Fibroblast of lung (primary cell): ENCODE data around the gene GGT6. TPM values are rescaled to one million over a fixed set of nuclear protein-coding genes. Genes with fewer than 3 reads are reported as not detected.

Experiments
- DNase-seq, 2 donors: peaks; one replicate each; pipeline versions ENCODE4 v3.0.0 to v3.0.0-alpha.2; 2010; ENCODE audit warnings: low read depth in 2 of 2
- H2AFZ ChIP-seq: 2 replicates; pipeline ENCODE4 v1.5.1; 2012; ENCODE audit warnings: low read length, control low read depth, inconsistent platforms
- H3K27ac ChIP-seq: 2 replicates; pipeline ENCODE4 v1.5.1; 2011; ENCODE audit warnings: low read length, control low read depth; ENCODE audit not compliant: insufficient read depth
- H3K27me3 ChIP-seq: 2 replicates; pipeline ENCODE4 v1.5.1; 2011; ENCODE audit warnings: mild to moderate bottlenecking, low read length; ENCODE audit not compliant: control insufficient read depth, insufficient read depth
- H3K36me3 ChIP-seq: 2 replicates; pipeline ENCODE4 v1.5.1; 2011; ENCODE audit warnings: low read length; ENCODE audit not compliant: control insufficient read depth, insufficient read depth
- H3K4me1 ChIP-seq: 2 replicates; pipeline ENCODE4 v1.5.1; 2011; ENCODE audit warnings: low read length; ENCODE audit not compliant: control insufficient read depth, insufficient read depth; ENCODE audit errors: extremely low read depth
- H3K4me2 ChIP-seq: 2 replicates; pipeline ENCODE4 v1.5.1; 2011; ENCODE audit warnings: low read length, control low read depth; ENCODE audit not compliant: insufficient read depth; ENCODE audit errors: extremely low read depth
- H3K4me3 ChIP-seq, 4 experiments: fragments of 200-600 bp in 1 of 4; sonication (generic) in 1 of 4; replicated peaks in 1 of 4; 2 replicates each; pipeline ENCODE4 v1.5.1; 2011 to 2016; ENCODE audit warnings: low read length in 4 of 4, low read depth in 3 of 4, mild to moderate bottlenecking in 3 of 4, control low read depth in 2 of 4, inconsistent platforms in 1 of 4, mixed read lengths in 1 of 4; ENCODE audit not compliant: insufficient read depth in 1 of 4; ENCODE audit errors: control extremely low read depth in 1 of 4
- H3K79me2 ChIP-seq: 2 replicates; pipeline ENCODE4 v1.5.1; 2012; ENCODE audit warnings: mild to moderate bottlenecking, low read length, inconsistent platforms; ENCODE audit not compliant: control insufficient read depth, insufficient read depth
- H3K9ac ChIP-seq: 2 replicates; pipeline ENCODE4 v1.5.1; 2011; ENCODE audit warnings: mild to moderate bottlenecking, low read length, control low read depth; ENCODE audit not compliant: insufficient read depth
- H3K9me3 ChIP-seq: 2 replicates; pipeline ENCODE4 v1.5.1; 2012; ENCODE audit warnings: low read depth, low read length; ENCODE audit not compliant: control insufficient read depth, insufficient read depth
- H4K20me1 ChIP-seq: 2 replicates; pipeline ENCODE4 v1.5.1; 2011; ENCODE audit warnings: low read length; ENCODE audit not compliant: control insufficient read depth, insufficient read depth; ENCODE audit errors: extremely low read depth
- EZH2 ChIP-seq: IDR thresholded peaks from 2 replicates; pipeline ENCODE4 v1.5.1; 2012; ENCODE audit warnings: low read length, control low read depth, mild to moderate bottlenecking; ENCODE audit errors: missing control alignments
- polyA plus RNA-seq, 2 donors: library from polyadenylated mRNA; depleted of rRNA in 1 of 2; stranded (reverse) in 1 of 2; unstranded in 1 of 2; fragments of >200 nt; gene quantifications; 2 replicates each; pipeline ENCODE4 v1.2.1, GENCODE V29; 2011 to 2012; ENCODE audit warnings: missing spikeins in 1 of 2
- total RNA-seq: library from RNA; depleted of rRNA; stranded (reverse); fragments of >200 nt; gene quantifications from 2 replicates; pipeline ENCODE4 v1.2.1, GENCODE V29; 2014
- TF ChIP-seq, protein P1 (sequence below), 2 donors: IDR thresholded peaks in 1 of 2; conservative IDR thresholded peaks in 1 of 2; 1 replicate in 1 of 2; 2 replicates in 1 of 2; pipeline ENCODE4 v1.5.1; 2011 to 2012; ENCODE audit warnings: low read length in 2 of 2, control low read depth in 1 of 2, inconsistent platforms in 1 of 2, low read depth in 1 of 2, mild to moderate bottlenecking in 1 of 2

GGT6 gene
- total and polyA plus RNA-seq, 2 donors (not counting 1 experiment from before 2014, with no cell fraction given), result not detected

DNA sequence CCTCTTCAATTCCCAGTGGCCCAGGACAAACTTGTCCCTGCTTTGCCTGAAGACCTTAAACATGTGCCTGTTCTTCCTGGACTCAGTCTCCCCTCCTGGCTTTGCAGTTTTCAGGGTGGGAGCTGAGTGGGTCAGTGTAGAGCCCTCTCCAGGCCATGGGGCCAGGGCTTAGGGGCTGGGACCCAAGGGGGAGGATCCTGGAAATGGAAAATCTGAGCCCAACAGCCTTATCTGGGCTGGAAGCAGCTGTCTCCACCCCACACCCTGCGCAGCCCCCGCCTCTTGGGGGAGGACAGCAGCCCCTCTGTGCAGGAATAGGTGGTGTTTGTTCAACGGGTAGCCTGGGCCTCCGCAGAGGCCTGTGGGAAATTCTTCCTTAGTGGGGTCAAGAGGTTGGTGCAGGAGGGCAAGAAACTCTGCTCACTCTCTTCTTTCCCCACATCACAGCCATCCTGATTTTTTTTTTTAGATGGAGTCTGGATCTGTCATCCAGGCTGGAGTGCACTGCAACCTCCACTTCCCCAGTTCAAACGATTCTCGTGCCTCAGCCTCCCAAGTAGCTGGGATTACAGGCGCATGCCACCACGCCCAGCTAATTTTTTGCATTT lies 17.1 kb upstream of the GGT6 start:
- TF ChIP-seq, protein P1, sequence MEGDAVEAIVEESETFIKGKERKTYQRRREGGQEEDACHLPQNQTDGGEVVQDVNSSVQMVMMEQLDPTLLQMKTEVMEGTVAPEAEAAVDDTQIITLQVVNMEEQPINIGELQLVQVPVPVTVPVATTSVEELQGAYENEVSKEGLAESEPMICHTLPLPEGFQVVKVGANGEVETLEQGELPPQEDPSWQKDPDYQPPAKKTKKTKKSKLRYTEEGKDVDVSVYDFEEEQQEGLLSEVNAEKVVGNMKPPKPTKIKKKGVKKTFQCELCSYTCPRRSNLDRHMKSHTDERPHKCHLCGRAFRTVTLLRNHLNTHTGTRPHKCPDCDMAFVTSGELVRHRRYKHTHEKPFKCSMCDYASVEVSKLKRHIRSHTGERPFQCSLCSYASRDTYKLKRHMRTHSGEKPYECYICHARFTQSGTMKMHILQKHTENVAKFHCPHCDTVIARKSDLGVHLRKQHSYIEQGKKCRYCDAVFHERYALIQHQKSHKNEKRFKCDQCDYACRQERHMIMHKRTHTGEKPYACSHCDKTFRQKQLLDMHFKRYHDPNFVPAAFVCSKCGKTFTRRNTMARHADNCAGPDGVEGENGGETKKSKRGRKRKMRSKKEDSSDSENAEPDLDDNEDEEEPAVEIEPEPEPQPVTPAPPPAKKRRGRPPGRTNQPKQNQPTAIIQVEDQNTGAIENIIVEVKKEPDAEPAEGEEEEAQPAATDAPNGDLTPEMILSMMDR (conservative IDR thresholded peaks at IDR 0.05 in 1 of 2, IDR thresholded peaks at IDR 0.05 in 1 of 2; ENCODE audit: low read depth in 1 of 2, low read length in 2 of 2), result no peak
- no peak for TF ChIP-seq EZH2
- Histone ChIP-seq H3K4me2 (no peak overlapping the region), H3K4me1 (no peaks in the 10 kb centered on the region), H3K9ac (no peak overlapping the region), H4K20me1 (no peaks in the 10 kb centered on the region), H3K27me3 (peaks cover under 1% of the 10 kb centered on the region), H3K79me2 (no peaks in the 10 kb centered on the region), H3K4me3 (no peak overlapping the region), H3K27ac (no peak overlapping the region), H3K36me3 (no peaks in the 10 kb centered on the region), H2AFZ (no peak overlapping the region), H3K9me3 (no peaks in the 10 kb centered on the region)
- no peak for DNase-seq

DNA sequence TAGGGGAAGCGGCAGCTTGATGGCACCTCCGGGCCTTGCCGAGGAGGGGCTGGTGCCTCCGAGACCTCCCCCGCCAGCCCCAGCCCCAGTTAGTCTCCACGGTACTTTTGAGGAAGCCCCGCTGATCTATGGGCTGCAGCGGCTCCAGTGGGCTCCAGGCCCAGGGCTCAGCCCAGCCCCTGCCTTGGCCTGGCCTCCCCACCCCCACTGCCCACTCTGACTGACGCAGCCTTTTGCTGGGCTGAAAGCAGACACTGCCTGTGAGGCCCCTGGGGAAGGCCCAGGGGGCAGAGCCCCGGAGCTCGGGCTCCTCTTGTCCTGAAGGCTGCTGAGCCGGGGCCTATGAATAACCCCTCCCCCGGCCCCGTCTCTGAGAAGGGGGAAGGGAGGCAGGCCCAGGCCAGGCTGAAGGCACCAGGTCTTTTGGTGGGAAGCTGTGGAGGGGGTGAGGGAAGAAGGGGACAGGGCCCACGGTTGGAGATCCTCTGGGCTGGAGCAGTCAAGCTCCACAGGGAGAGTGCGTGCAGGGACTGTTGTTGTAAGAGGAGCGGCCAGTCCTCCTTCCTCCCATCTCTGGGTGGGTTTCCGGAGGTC lies 16.4 kb upstream of the GGT6 start:
- Histone ChIP-seq H3K4me3 (no peak overlapping the region), H3K27ac (no peak overlapping the region), H3K9ac (no peak overlapping the region), H3K4me2 (no peak overlapping the region), H4K20me1 (no peaks in the 10 kb centered on the region), H3K79me2 (no peaks in the 10 kb centered on the region), H3K4me1 (no peaks in the 10 kb centered on the region), H3K27me3 (no peaks in the 10 kb centered on the region), H3K9me3 (no peaks in the 10 kb centered on the region), H2AFZ (no peak overlapping the region), H3K36me3 (no peaks in the 10 kb centered on the region)
- no peak for TF ChIP-seq EZH2
- TF ChIP-seq, protein P1 (conservative IDR thresholded peaks at IDR 0.05 in 1 of 2, IDR thresholded peaks at IDR 0.05 in 1 of 2; ENCODE audit: low read depth in 1 of 2, low read length in 2 of 2), result no peak
- peak in 1 of 2 donors; percentile 51 for DNase-seq

DNA sequence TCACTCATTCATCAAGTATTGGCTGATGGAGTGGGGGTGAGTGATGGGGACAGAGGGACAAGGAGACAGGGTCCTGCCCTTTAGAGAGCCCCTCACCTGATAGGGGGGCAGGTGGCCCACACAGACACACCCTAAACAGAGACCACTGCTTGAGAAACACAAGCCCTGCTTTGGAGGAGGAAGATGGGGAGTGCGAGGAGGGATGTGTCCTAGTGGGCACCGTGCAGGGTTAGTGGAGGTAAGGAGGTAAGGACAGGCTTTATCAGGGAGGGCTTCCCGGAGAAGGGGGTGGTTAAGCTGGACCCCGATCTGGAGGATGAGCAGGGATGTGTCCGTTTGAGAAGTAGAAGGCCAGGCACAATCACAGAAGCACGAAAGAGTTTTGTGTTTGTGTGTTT lies 15.8 kb upstream of the GGT6 start:
- TF ChIP-seq, protein P1 (conservative IDR thresholded peaks at IDR 0.05 in 1 of 2, IDR thresholded peaks at IDR 0.05 in 1 of 2; ENCODE audit: low read depth in 1 of 2, low read length in 2 of 2), result no peak
- TF ChIP-seq EZH2, result no peak
- Histone ChIP-seq H2AFZ (no peak overlapping the region), H3K9me3 (no peaks in the 10 kb centered on the region), H3K79me2 (no peaks in the 10 kb centered on the region), H3K36me3 (no peaks in the 10 kb centered on the region), H3K4me2 (no peak overlapping the region), H3K4me3 (no peak overlapping the region), H3K27ac (no peak overlapping the region), H3K4me1 (no peaks in the 10 kb centered on the region), H3K9ac (no peak overlapping the region), H3K27me3 (no peaks in the 10 kb centered on the region), H4K20me1 (no peaks in the 10 kb centered on the region)
- no peak for DNase-seq
